ENCODE data around the gene PPP2R2B.
A peak's percentile ranks its signal among the peaks of the same experiment; 100 is the strongest.
"Not testable (repeated sequence)": the region's sequence is repeated elsewhere in the genome, so short reads cannot be mapped to it uniquely, and the experiment has no call there.

PPP2R2B gene

GRCh38 chr5:146731909-146732659 is 146.5 kb downstream of the PPP2R2B start:
- DNase-seq = no peak

- not testable (repeated sequence) for DNase-seq
These were observed 149.8 kb downstream of the PPP2R2B start for GRCh38 chr5:146728746-146729145.

- no peak for DNase-seq
These were observed 151.7 kb downstream of the PPP2R2B start for GRCh38 chr5:146726891-146727290.

GRCh38 chr5:146726020-146726419 is 152.5 kb downstream of the PPP2R2B start:
- no peak for DNase-seq

GRCh38 chr5:146725025-146725424 is 153.5 kb downstream of the PPP2R2B start:
- DNase-seq = no peak

- DNase-seq = no peak
These were observed 156.2 kb downstream of the PPP2R2B start for GRCh38 chr5:146722361-146722779.

- DNase-seq = no peak
These were observed 157.3 kb downstream of the PPP2R2B start for GRCh38 chr5:146721073-146721815.

GRCh38 chr5:146720107-146720506 is 158.4 kb downstream of the PPP2R2B start:
- no peak for DNase-seq

GRCh38 chr5:146719179-146719578 is 159.4 kb downstream of the PPP2R2B start:
- DNase-seq = no peak

GRCh38 chr5:146718609-146719008 is 159.9 kb downstream of the PPP2R2B start:
- DNase-seq = no peak

- DNase-seq = no peak
These were observed 160.6 kb downstream of the PPP2R2B start for GRCh38 chr5:146717951-146718350.

GRCh38 chr5:146716636-146717035 is 161.9 kb downstream of the PPP2R2B start:
- no peak for DNase-seq

GRCh38 chr5:146710348-146710747 is 168.2 kb downstream of the PPP2R2B start:
- DNase-seq = no peak

GRCh38 chr5:146707316-146707715 is 171.2 kb downstream of the PPP2R2B start:
- DNase-seq = no peak

GRCh38 chr5:146706321-146706972 is 172.1 kb downstream of the PPP2R2B start:
- no peak for DNase-seq

- no peak for DNase-seq
These were observed 173.4 kb downstream of the PPP2R2B start for GRCh38 chr5:146704949-146705665.

- no peak for DNase-seq
These were observed 174.7 kb downstream of the PPP2R2B start for GRCh38 chr5:146703899-146704298.

GRCh38 chr5:146703499-146703898 is 175.1 kb downstream of the PPP2R2B start:
- DNase-seq = no peak

GRCh38 chr5:146699664-146700418 is 178.7 kb downstream of the PPP2R2B start:
- peak in 1 of 3 experiments; percentile 50 for DNase-seq

GRCh38 chr5:146699138-146699537 is 179.4 kb downstream of the PPP2R2B start:
- peak in 1 of 3 experiments; percentile 3 for DNase-seq

GRCh38 chr5:146698651-146699050 is 179.9 kb downstream of the PPP2R2B start:
- DNase-seq = no peak

- no peak for DNase-seq
These were observed 181.3 kb downstream of the PPP2R2B start for GRCh38 chr5:146697211-146697610.
